HG02798 (cell line): ENCODE data around the gene DNMBP.
"Not testable (repeated sequence)": the region's sequence is repeated elsewhere in the genome, so short reads cannot be mapped to it uniquely, and the experiment has no call there.

Experiments
- ATAC-seq: cut with Tn5 transposase; IDR thresholded peaks from one replicate; pipeline ENCODE4 v1.9.1; 2021; ENCODE audit warnings: mild to moderate bottlenecking; ENCODE audit not compliant: unreplicated experiment, poor library complexity

The DNMBP gene

DNA sequence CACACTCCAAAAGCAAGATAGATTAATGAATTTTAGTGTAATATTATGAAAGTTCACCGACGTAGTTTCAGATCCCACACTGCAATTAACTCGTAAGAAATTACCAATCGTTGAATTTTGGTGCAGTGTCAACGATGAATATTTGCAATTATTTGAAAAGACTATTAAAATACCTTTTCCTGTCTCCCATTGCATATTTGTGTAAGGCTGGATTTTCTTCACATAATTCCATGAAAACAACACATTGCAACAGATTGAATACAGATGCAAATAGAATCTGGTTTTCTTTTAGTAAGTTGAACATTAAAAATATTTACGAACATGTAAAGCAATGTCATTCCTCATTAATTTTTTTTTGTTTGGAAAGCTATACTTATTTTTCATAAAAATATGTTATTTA, 50.9 kb downstream of the DNMBP start:
- no peak for ATAC-seq

DNA sequence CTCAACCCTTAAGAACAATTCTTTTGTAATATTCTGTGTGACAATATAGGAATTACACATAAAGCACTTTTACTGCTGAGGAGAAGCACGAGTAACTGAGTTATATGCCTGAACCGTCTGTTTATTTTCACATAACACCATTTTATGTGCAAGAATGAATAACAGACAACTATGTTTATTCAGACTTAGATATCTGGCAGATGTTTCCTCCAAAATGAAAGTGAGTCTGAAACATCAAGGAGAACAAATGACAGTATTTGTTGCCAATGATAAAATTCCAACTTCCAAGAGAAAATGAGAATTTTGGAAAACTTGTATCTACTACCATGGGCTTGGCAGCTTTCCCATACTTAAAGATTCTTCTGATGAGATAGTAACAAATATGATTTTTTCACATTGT, 51.4 kb downstream of the DNMBP start:
- no peak for ATAC-seq

DNA sequence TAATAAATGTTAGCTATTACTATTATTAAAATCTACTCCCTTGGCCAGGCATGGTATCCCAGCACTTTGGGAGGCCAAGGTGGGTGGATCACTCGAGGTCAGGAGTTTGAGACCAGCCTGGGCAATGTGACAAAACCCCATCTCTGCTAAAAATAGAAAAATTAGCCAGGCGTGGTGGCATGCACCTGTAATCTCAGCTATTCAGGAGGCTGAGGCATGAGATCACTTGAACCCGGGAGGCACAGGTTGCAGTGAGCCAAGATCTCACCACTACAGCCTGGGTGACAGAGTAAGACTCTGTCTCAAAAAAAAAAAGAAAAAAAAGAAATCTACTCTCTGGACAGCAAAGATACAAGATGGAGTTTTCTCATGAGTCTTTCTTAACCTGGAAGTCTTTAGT, 56.2 kb downstream of the DNMBP start:
- not testable (repeated sequence) for ATAC-seq

DNA sequence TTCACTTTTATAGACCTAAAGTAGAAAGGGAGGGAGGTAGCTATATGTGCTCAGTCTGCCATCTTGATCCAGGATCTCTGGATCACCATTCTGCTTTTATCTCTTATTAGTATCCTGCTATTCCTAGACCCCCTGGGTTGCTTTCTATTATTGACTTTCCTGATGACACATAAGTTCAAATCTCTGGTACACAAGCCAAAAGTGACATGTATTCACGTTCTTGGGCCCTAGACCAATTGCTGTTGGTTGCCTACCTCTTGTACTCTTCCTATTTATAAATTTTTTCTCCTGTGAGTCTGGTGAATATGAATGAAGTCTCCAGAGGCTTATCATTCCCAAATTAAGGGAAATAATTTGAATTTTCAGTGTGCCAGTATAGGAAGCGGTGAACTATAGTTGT, 56.9 kb downstream of the DNMBP start:
- ATAC-seq, result no peak

DNA sequence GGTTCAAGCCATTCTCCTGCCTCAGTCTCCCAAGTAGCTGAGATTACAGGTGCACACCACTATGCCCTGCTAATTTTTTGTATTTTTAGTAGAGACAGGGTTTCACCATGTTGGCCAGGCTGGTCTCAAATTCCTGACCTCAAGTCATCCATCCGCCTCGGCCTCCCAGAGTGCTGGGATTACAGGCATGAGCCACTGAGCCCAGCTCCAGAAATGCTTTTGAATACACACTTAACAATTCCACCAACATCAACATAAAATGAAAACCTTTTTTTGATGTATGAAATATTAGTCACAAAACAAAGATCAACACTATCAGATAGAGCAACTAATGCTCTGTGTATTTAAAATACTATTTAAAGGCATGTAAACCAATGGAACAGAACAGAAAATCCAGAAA, 63.7 kb downstream of the DNMBP start:
- not testable (repeated sequence) for ATAC-seq

DNA sequence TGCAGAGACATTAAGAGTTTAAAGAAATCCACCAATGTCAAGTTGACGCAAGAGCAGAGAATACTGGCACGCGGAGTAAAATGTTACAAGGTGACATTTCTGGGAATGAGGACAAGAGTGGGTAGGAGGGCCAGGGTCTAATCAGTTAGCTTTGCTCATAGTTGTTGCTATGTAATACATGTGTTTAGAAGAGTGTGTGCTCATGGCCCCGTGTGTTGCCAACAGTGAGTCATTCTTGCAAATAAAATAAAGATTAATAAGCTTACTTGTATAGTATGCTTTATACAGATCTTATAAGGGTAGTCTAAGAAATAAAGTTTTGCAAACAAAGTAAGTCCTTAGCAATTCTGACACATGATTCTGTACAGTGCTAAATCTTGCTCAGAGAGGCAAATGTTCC, 64.5 kb downstream of the DNMBP start:
- no peak for ATAC-seq

DNA sequence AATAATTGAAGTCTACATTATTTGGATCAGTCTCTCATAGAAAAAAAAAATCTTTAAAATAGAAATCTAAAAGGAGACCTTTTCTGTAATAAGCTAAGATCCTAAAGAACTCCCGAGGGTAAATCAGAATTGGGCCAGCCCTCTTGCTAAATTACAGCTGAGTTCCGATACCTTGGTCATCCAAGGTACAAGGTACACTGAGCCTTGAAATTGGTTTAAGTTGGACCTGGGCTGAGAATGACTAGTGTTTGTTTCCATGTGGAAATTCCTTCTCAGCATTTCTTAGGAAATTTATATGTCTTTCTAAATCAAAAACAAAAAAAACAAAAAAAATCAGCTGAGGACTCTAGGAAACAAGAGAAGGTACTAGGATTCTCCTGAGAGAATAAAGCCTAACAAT, 64.9 kb downstream of the DNMBP start:
- ATAC-seq, result no peak

DNA sequence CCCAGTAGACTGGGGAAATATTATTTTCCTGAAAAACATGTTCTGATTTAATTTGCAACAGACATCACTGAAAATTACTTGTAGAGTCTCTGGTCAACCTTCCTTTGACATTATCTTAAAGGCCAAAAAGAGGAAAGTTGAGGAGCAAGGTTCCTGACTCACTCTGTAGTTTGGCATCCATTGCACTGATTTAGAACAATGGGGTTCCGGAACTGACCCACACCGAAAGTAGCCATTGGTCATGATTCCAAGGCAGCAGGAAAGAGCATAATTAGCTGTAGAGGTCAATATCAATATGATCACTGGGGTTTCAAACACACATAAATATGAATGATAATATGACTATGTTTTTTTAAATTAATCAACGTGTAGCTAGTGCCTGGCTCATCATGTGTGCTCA, 65.8 kb downstream of the DNMBP start:
- no peak for ATAC-seq

DNA sequence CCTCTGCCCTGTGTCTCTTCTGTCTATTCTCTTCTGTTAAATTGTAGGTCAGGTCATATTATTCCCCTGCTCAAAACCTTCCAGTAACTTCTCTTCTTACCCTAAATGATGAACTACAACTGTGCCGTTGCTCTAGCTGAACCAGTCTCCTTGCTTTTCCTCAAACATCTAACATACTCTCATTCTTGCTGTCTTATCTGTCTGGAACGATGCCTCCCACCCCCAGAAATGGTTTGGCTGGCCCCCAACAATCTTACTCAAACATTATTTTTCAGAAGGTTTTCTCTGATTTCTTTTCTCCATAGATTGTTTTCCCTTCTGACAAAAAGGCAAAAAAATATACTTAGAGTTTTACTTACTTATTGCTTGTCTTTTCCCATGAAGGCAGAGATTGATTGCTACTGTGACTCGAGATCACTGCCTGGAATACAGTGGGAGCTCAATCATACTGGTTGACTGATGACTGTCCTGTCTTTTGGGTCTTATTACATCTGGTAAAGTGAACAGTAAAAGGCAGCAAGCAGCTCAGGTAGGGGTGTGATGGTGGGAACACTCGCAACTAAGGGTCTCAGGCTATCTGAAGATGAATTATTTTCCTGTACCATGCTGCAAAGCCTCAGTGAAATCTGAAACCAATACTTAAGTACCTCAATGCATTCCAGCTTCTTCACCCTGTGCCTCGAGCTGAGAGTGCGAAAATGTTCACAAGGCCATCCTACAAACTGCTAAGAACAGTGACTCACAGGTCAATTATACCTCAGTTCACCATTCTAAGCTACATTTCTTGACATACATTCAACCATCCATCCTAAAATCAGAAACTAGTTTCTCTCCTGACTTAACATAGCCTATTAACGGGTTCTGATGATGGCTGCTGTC, 67.6 kb downstream of the DNMBP start:
- no peak for ATAC-seq

DNA sequence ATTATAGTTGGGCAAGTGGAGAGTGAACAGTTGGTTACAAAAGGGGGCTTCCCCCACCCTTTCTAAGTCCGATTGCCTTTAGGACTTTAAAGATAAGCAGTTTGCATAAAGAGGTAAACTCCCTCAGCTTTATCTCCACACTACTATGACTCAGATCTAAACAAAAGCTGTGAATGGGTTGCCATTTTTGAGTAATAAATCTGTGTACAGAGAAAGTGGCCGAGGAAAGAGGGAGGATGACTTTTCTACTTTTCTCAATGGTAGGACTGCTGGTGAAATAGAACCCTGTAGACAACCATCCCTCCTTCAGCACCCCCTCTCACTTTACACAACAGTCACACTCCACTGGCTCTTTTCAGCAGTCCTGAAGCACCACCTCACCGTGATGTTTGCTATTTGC, 71.2 kb downstream of the DNMBP start:
- ATAC-seq, result peak; percentile 84

DNA sequence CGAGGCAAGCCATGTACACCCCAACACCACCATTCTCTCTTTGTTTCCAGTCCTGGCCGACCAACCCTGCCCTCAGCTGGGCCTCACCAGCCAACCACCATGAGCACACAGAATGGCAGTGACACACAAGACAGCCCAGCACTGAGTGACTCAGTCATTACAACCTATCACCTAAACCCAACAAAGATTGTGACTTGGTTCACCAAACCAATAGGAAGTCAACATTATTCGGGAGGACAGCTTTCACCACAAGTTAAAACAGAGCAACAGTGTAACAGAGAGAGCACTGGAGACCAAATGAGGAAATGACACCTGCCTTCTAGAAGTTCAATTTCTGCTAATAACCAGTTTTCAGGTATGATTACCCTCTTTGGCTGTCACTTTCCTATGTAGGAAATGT, 72.1 kb downstream of the DNMBP start:
- ATAC-seq, result no peak

DNA sequence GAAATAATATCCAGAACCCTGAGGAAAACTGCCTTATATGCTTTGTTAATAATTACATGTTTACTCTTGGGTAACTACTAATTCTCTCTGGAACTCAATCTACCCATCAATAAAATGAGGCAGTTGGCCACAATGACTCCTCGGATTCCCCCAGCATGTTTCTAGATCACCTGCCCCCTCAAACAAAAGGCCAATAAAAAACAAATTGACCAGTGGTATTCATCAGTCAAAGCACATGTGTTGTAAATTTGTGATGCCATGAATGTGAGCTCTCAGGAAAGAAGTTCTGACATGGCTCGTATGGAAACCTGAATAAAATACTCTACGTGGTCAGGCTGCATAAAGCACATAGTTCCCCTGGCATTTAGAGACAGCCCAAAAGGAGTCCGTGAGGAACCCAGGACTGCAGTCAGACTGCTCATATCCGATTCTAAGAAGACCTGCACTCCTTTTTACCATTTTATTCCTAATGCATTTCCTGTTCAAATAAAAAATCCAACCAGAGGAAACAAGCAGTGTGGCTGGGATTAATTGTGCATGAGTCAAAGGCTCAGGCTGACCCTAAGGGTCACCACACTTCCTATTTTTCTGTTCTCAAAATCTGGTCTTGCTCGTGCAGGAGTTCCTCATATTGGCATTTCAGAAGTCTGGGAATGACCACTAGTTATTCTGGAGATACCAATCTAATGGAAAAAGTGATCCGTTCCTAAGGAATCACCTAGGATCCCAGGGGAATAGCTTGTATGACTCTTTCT, 77.4 kb downstream of the DNMBP start:
- not testable (repeated sequence) for ATAC-seq

DNA sequence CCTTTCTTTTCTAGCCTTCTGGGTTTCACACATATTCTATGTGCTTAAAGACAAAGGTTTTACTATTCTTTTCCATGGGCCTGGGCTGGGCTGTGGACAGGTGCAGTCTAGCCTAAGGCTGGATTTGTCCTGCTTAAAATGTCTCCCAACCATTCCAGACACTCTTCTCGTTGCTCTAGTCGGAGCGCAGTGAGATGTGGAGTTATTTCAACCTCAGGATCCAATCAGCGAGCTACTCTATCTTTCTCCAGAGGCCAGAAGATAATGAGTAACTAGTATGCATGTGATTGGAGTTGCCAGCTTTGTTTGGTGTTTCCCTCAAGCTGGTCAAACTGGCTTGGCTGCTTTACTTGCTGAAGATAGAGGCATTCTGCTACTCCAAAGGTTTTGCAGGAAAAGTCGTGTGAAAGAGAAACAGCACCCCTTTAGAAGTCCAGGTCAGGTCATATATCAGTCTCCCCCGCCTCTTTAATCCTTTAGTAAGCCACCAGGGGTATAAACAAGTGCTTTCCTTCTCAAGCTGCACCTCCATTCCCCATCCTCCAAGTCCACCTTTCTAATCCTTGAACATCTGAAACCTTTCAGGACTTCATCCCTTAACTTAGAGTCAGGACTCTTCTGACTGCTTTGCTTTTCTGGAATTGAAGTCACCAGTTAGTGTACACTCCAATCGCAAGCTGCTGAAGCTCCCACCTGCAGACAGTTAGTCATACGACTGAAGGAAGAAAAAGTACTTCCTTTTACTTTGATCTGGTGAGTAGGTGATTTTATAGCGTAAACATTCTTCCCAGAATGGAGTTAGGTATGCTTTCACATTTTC, 78.8 kb downstream of the DNMBP start:
- no peak for ATAC-seq

DNA sequence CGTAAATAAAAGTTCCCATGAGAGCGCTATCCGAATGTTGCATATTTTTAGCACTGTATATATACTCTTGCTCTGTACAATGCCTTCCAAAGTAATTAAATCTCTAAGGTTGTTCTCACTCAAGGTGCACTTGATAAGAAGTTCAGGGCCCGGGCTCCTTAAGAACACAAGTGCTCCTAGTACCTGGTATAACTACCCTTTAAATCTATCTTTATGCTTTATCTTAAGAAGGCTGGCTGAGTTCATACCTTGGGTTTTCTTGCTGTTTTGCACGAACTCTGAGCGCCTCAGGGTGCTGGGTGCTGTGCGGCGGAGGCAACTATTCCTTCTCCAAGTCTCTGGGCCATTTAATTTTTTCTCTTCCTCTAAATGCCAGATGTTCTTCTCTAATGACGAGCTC, 80.4 kb downstream of the DNMBP start:
- ATAC-seq, result no peak

DNA sequence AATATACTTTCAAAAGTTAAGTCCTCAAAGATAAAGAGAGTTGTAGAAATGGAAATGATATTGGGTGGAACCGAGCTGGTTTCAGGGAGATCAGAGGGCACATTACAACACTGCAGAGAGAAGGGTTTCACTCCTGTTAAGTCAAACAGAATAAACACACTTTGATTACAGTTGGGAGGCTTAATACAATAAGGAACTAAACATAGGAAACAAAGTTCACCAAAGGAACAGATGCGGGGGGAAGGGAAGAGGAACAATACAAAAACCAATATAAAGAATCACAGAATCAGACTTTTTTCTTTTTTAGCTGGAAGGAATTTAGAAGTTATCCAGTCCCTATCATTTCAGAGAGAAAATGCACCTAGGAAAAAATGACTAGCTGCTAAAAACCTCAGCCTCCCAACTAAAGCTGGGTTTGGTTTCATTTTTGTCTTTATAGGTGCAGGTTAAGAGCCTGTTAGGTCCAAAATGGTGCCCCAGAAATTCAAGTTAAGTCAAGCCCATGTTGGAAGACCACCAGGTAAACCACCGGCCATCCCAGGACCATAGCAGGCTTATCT, 81.9 kb downstream of the DNMBP start:
- no peak for ATAC-seq

DNA sequence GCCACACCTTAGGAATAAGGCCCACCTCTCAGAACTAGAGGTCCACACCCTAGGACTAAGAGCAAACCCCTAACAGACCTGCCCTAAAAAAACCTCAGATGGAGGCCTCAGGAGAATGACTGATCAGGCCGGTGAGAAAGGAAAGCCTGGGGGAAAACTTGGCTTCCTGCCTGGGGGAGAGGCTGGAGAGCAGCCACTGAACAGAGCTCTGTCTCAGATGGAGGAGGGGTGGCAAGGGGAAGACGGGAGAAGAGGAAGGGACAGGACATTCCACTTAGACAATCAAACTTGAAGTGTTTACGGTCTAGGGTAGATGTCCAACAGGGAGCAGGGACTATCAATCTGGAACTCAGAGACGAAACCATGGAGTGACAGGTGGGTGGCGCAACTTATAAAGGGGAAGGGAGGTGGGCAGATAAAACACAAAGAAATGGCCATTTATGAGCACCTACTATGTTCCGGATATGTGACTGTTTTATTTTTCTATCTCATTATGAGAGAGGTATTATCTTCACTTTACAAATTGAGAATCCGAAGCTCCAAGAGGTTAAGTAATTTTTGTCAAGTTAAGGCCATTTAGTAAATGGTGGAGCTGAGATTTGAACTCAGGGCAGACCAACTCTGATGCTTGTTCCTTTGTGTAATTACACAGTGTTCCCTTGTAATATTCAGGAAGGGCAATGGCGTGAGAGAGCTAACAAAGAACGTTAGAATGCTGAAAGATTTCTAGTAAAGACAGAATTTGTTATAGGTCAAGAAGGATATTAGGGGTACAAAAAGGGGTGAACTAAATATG, 82.6 kb downstream of the DNMBP start:
- ATAC-seq, result no peak

DNA sequence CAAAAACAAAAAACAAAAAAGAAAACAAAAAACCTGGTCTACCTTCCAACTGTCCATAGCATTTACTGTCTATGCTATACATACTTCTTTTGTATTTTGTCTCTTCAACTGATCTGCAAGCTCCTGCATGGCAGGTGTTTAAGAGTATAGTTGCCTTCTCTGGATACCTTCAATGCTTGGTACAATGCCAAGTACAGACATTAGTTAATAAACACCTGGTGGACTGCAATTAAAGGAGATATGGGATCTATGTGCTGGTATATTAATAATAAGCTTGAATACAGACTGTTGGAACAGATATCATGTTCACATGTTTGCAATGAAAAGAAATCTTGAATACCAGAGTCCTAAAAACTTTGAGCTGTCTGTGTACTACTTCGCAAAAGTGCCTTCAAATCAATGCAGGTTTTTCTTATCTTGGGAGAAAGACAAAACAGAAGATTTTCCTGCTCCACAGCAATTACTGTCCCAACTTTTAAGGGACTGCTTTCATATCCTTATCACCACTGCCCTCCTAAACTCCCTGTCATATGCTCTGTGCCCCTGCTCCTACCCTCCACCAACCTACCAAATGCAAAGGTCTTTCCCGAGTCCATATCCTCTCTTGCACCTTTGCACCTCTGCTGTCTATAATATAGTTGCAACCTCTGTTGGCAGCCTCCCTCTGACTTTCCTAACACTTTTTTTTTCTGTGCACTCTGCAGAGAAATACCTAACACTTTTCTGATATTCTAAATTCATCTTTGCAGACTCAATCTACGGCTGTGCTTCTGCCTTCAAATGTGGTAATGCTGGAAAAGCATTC, 85.1 kb downstream of the DNMBP start:
- ATAC-seq, result no peak

DNA sequence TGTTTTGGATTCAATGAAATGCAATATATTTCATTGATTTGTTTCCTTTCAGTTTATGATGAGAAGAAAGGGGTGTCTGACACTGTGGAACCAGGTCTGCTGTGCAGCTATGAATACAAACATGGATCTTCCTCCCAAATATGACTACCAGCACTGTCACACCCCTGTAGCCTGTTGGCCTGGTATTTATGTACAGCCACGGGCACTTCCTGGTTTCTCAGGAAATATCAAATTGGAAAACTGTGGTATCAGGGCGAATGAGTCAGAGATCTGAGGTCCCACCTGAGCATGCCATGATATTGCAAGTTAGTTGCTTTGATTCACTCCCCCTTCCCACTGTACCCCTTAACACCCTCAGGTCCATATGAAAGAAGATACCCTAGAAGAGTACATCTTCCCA, 87.8 kb downstream of the DNMBP start:
- no peak for ATAC-seq

DNA sequence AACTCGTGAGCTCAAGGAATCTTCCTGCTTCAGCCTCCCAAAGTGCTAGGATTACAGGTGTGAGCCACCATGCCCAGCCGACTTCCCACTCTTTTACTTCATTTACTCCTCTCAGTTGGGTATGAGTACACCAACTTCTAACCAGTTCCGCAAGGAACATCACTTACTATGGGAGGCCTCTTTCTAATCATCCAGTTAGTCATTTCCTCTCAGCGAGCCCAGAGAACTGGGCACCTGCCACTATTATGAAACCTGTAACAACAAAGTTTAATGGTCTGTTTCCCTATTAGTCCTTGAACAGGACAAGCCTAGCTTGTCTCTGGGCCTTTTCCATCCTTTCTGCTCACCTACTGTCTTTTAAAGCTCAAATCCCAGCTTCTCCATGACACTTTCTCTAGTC, 88.8 kb downstream of the DNMBP start:
- ATAC-seq, result no peak
